GM12865 (cell line): ENCODE measurements around the gene AKR1B1.

Experiments
- DNase-seq: peaks from one replicate; pipeline ENCODE4 v3.0.0; 2010; ENCODE audit warnings: low read depth
- H3K4me3 ChIP-seq: 2 replicates; pipeline ENCODE4 v1.5.1; 2011; ENCODE audit warnings: mild to moderate bottlenecking, low read depth, low read length, control low read depth
- CTCF ChIP-seq: IDR thresholded peaks from 2 replicates; pipeline ENCODE4 v1.5.1; 2011; ENCODE audit warnings: low read length, control low read depth, low read depth, inconsistent platforms; ENCODE audit not compliant: insufficient read depth; ENCODE audit errors: missing control alignments

AKR1B1 gene

GRCh38 chr7:134395604-134396003 lies 63.3 kb downstream of the AKR1B1 start:
- no peak overlapping the region for H3K4me3 ChIP-seq
- peak; percentile 9 for DNase-seq
- no peak for TF ChIP-seq CTCF

GRCh38 chr7:134394056-134394455 lies 64.8 kb downstream of the AKR1B1 start:
- no peak for DNase-seq
- no peak overlapping the region for H3K4me3 ChIP-seq
- TF ChIP-seq CTCF: no peak
